NB4 (cell line): Measurements from ENCODE around the gene LRRC55.

ENCODE experiments used
- CTCF ChIP-seq: IDR thresholded peaks from one replicate; pipeline ENCODE4 v1.5.1; 2012; ENCODE audit warnings: low read depth, low read length
- POLR2A ChIP-seq: IDR thresholded peaks from 2 replicates; pipeline ENCODE4 v1.6.1; 2011; ENCODE audit warnings: mild to moderate bottlenecking; ENCODE audit not compliant: insufficient read length; ENCODE audit errors: extremely low read depth
- TF ChIP-seq, protein P1 (sequence below): IDR thresholded peaks from 2 replicates; pipeline ENCODE4 v1.6.1; 2011; ENCODE audit warnings: low read depth, low read length

DNA sequence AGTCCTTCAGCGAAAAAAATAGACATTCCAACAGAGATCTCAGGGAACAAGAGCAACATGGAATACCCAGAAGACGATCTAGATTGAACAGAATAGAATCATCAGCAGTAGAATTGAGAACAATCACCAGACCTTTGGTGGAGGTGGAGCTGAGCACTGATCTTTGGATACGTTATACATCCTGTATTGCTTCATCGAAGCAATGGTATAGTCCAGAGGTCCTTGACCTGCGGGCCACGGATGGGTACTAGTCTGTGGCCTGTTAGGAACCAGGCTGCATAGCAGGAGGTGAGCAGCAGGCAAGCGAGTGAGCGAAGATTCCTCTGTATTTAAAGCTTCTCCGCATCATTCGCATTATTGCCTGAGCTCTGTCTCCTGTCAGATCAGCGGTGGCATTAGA lies 17.6 kb downstream of the LRRC55 start:
- TF ChIP-seq POLR2A (no peak), CTCF (no peak)
- TF ChIP-seq, protein P1, sequence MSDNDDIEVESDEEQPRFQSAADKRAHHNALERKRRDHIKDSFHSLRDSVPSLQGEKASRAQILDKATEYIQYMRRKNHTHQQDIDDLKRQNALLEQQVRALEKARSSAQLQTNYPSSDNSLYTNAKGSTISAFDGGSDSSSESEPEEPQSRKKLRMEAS, result no peak
